ENCODE measurements around the gene RUNX2. TPM values are rescaled to one million over a fixed set of nuclear protein-coding genes. Genes with fewer than 3 reads are reported as not detected.

RUNX2 gene
- total and polyA plus RNA-seq, 4 donors, result 0.09 to 1.5 (median 0.75) TPM

GRCh38 chr6:45625191-45625664, 297.1 kb downstream of the RUNX2 start:
- Histone ChIP-seq H3K4me1 (ENCODE audit: control insufficient read depth in 4 of 4, insufficient read depth in 4 of 4, low read length in 3 of 4) (no peaks in the 10 kb centered on the region), H3K36me3 (ENCODE audit: control insufficient read depth in 4 of 4, insufficient read depth in 3 of 4, low read depth in 1 of 4, low read length in 3 of 4) (no peaks in the 10 kb centered on the region), H3K9ac (ENCODE audit: low read depth in 1 of 2, low read length in 2 of 2) (no peak overlapping the region), H3K4me3 (ENCODE audit: low read depth in 1 of 3, low read length in 3 of 3) (no peak overlapping the region), H3K9me3 (ENCODE audit: control insufficient read depth in 4 of 4, low read length in 3 of 4) (peaks cover 0 to 3% (median 0%) of the 10 kb centered on the region in 4 donors), H3K27ac (ENCODE audit: low read depth in 1 of 2, low read length in 2 of 2) (no peak overlapping the region), H3K27me3 (ENCODE audit: control insufficient read depth in 4 of 4, insufficient read depth in 4 of 4, low read length in 3 of 4) (no peaks in the 10 kb centered on the region)
- no peak for TF ChIP-seq ATF3 (IDR thresholded peaks at IDR 0.05)
- no peak for TF ChIP-seq HNF4G (IDR thresholded peaks at IDR 0.05)
- no peak for TF ChIP-seq FOXA2 (IDR thresholded peaks at IDR 0.05)
- TF ChIP-seq REST (IDR thresholded peaks at IDR 0.05), result no peak
- TF ChIP-seq HNF4A (conservative IDR thresholded peaks at IDR 0.05), result no peak
- no peak for TF ChIP-seq TAF1 (conservative IDR thresholded peaks at IDR 0.05)
- DNase-seq (ENCODE audit: low spot score), result no peak
- WGBS, result 84% methylated on average over 5 of the region's 5 CpGs

GRCh38 chr6:45626087-45626891, 298.2 kb downstream of the RUNX2 start:
- peaks cover 0 to 3% (median 0%) of the 10 kb centered on the region in 4 donors for H3K9me3 ChIP-seq (ENCODE audit: control insufficient read depth in 4 of 4, low read length in 3 of 4)
- H3K9ac ChIP-seq (ENCODE audit: low read depth in 1 of 2, low read length in 2 of 2), result no peak overlapping the region
- no peak for TF ChIP-seq SP1 (IDR thresholded peaks at IDR 0.05)
- TF ChIP-seq ZBTB33 (IDR thresholded peaks at IDR 0.05), result no peak
- TF ChIP-seq FOXA1 (IDR thresholded peaks at IDR 0.05), result no peak
- no peak for TF ChIP-seq TAF1 (conservative IDR thresholded peaks at IDR 0.05)
- TF ChIP-seq RAD21 (IDR thresholded peaks at IDR 0.05), result no peak
- TF ChIP-seq MAX (IDR thresholded peaks at IDR 0.05), result no peak
- TF ChIP-seq YY1 (IDR thresholded peaks at IDR 0.05), result no peak
- TF ChIP-seq ATF3 (IDR thresholded peaks at IDR 0.05), result no peak
- no peak for TF ChIP-seq GABPA (IDR thresholded peaks at IDR 0.05 in 1 of 2, conservative IDR thresholded peaks at IDR 0.05 in 1 of 2)
- no peak for TF ChIP-seq RXRA (IDR thresholded peaks at IDR 0.05)
- TF ChIP-seq EGR1 (IDR thresholded peaks at IDR 0.05; ENCODE audit: low read depth in 2 of 2), result no peak
- no peak for TF ChIP-seq NR2F2 (IDR thresholded peaks at IDR 0.05)
- TF ChIP-seq HNF4A (conservative IDR thresholded peaks at IDR 0.05), result no peak
- TF ChIP-seq JUND (IDR thresholded peaks at IDR 0.05), result no peak
- TF ChIP-seq REST (IDR thresholded peaks at IDR 0.05), result no peak
- TF ChIP-seq HNF4G (IDR thresholded peaks at IDR 0.05), result no peak
- no peak for TF ChIP-seq CTCF (IDR thresholded peaks at IDR 0.05; ENCODE audit: low read depth, low read length, missing input control)
- H3K36me3 ChIP-seq (ENCODE audit: control insufficient read depth in 4 of 4, insufficient read depth in 3 of 4, low read depth in 1 of 4, low read length in 3 of 4), result no peaks in the 10 kb centered on the region
- H3K4me1 ChIP-seq (ENCODE audit: control insufficient read depth in 4 of 4, insufficient read depth in 4 of 4, low read length in 3 of 4), result no peaks in the 10 kb centered on the region
- no peaks in the 10 kb centered on the region for H3K27me3 ChIP-seq (ENCODE audit: control insufficient read depth in 4 of 4, insufficient read depth in 4 of 4, low read length in 3 of 4)
- H3K4me3 ChIP-seq (ENCODE audit: low read depth in 1 of 3, low read length in 3 of 3), result no peak overlapping the region
- 85% methylated on average over 5 of the region's 5 CpGs for WGBS
- no peak for DNase-seq (ENCODE audit: low spot score)
- no peak overlapping the region for H3K27ac ChIP-seq (ENCODE audit: low read depth in 1 of 2, low read length in 2 of 2)

All from liver (tissue), 9 donors.